Mammary epithelial cell (primary cell): Measurements from ENCODE around the gene NUP214.

Experiments
- EZH2 ChIP-seq: IDR thresholded peaks from 2 replicates; pipeline ENCODE4 v1.6.1; 2012; ENCODE audit warnings: low read length, inconsistent platforms, borderline replicate concordance
- TF ChIP-seq, protein P1 (sequence below), 2 donors: IDR thresholded peaks in 1 of 2; conservative IDR thresholded peaks in 1 of 2; 2 replicates each; pipeline ENCODE4 v1.5.1; 2011 to 2012; ENCODE audit warnings: inconsistent platforms in 2 of 2, low read length in 2 of 2, mild to moderate bottlenecking in 2 of 2, control low read depth in 1 of 2, low read depth in 1 of 2; ENCODE audit not compliant: insufficient read depth in 1 of 2; ENCODE audit errors: extremely low read depth in 1 of 2

DNA sequence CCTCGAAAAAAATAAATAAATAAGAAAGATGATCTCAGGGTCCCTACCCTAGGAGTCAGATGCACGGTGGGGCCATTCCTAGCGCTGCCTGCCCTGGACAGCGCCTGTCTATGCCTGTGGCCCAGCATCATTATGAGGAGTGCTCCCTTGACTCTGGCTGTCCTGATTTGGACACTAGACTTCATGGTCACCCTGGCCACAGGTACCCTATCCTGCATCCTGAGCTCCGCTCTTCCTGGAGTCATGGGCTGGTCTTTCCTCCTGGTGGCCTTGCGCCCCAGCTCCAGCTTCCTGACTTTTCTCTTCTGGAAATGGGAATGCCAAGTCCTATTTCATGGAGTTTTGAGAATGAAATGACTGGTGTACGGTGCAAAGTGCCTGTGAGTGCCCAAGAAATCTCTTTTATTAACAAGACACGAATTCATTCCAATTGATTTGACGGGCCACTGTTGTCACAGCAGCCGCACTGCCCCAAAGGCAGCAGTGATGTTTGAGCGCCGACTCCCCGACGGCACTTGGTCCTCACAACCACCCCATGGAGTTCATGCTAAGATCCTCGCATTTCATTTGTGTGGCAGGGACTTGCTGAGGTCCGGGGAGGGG lies 29.6 kb upstream of the NUP214 start:
- TF ChIP-seq, protein P1, sequence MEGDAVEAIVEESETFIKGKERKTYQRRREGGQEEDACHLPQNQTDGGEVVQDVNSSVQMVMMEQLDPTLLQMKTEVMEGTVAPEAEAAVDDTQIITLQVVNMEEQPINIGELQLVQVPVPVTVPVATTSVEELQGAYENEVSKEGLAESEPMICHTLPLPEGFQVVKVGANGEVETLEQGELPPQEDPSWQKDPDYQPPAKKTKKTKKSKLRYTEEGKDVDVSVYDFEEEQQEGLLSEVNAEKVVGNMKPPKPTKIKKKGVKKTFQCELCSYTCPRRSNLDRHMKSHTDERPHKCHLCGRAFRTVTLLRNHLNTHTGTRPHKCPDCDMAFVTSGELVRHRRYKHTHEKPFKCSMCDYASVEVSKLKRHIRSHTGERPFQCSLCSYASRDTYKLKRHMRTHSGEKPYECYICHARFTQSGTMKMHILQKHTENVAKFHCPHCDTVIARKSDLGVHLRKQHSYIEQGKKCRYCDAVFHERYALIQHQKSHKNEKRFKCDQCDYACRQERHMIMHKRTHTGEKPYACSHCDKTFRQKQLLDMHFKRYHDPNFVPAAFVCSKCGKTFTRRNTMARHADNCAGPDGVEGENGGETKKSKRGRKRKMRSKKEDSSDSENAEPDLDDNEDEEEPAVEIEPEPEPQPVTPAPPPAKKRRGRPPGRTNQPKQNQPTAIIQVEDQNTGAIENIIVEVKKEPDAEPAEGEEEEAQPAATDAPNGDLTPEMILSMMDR (conservative IDR thresholded peaks at IDR 0.05 in 1 of 2, IDR thresholded peaks at IDR 0.05 in 1 of 2; ENCODE audit: extremely low read depth in 1 of 2, insufficient read depth in 1 of 2, low read depth in 1 of 2, low read length in 2 of 2): no peak
- TF ChIP-seq EZH2: peak; percentile 45
